ENCODE data around the gene TPST2.

The TPST2 gene

GRCh38 chr22:26553056-26553752, 36.7 kb downstream of the TPST2 start:
- H3K4me3 ChIP-seq (ENCODE audit: extremely low read depth, insufficient read depth, low read length, poor library complexity, severe bottlenecking) = no peak overlapping the region
- H3K9me3 ChIP-seq (ENCODE audit: control insufficient read depth, low read length) = no peaks in the 10 kb centered on the region
- peaks cover 30% of the 10 kb centered on the region for H3K4me1 ChIP-seq (ENCODE audit: control insufficient read depth, insufficient read depth, low read length, poor library complexity, severe bottlenecking)
- peak overlapping the region; percentile 87 for H3K27ac ChIP-seq (ENCODE audit: low read depth, low read length, severe bottlenecking)
- peaks cover 6% of the 10 kb centered on the region for H3K36me3 ChIP-seq (ENCODE audit: control insufficient read depth, insufficient read depth, low read length)
- 52 to 75% methylated on average over 3 to 4 of the region's 7 CpGs for WGBS, 2 experiments (ENCODE audit: insufficient coverage in 2 of 2)

DNA sequence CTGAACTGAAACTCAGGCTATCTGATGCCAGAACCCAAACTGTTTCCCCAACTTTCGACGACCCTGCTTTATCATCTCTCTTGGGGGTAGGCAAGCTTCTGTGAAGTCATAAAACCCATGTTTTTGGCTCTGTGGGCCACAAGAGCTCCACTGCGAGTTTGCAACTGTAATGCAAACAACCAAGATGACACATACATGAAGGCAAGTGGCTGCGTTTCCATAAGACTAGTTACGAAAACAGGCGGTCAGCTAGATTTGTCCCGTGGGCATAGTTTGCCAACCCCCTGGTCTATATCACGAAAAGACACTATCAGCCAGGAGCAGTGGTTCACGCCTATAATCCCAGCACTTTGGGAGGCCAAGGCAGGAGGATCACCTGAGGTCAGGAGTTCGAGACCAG, 37.5 kb downstream of the TPST2 start:
- Histone ChIP-seq H3K4me1 (ENCODE audit: control insufficient read depth, insufficient read depth, low read length, poor library complexity, severe bottlenecking) (peaks cover 29% of the 10 kb centered on the region), H3K36me3 (ENCODE audit: control insufficient read depth, insufficient read depth, low read length) (peaks cover 4% of the 10 kb centered on the region), H3K9me3 (ENCODE audit: control insufficient read depth, low read length) (no peaks in the 10 kb centered on the region), H3K4me3 (ENCODE audit: extremely low read depth, insufficient read depth, low read length, poor library complexity, severe bottlenecking) (no peak overlapping the region), H3K27ac (ENCODE audit: low read depth, low read length, severe bottlenecking) (peak overlapping the region; percentile 30)
- WGBS, 2 experiments (ENCODE audit: insufficient coverage in 2 of 2) = 53 to 57% methylated on average over 8 of the region's 10 CpGs

- peak overlapping the region; percentile 81 for H3K27ac ChIP-seq (ENCODE audit: low read depth, low read length, severe bottlenecking)
- H3K9me3 ChIP-seq (ENCODE audit: control insufficient read depth, low read length) = no peaks in the 10 kb centered on the region
- H3K4me3 ChIP-seq (ENCODE audit: extremely low read depth, insufficient read depth, low read length, poor library complexity, severe bottlenecking) = no peak overlapping the region
- WGBS, 2 experiments (ENCODE audit: insufficient coverage in 2 of 2) = 100% methylated on average over 1 of the region's 2 CpGs; no CpG with 5 or more reads in 1 of the 2 experiments
- H3K36me3 ChIP-seq (ENCODE audit: control insufficient read depth, insufficient read depth, low read length) = peaks cover 7% of the 10 kb centered on the region
- peaks cover 28% of the 10 kb centered on the region for H3K4me1 ChIP-seq (ENCODE audit: control insufficient read depth, insufficient read depth, low read length, poor library complexity, severe bottlenecking)
Observed at GRCh38 chr22:26551568-26551967, 38.4 kb downstream of the TPST2 start.

- H3K9me3 ChIP-seq (ENCODE audit: control insufficient read depth, low read length) = no peaks in the 10 kb centered on the region
- 68 to 75% methylated on average over 4 to 6 of the region's 8 CpGs for WGBS, 2 experiments (ENCODE audit: insufficient coverage in 2 of 2)
- peaks cover 13% of the 10 kb centered on the region for H3K36me3 ChIP-seq (ENCODE audit: control insufficient read depth, insufficient read depth, low read length)
- H3K4me1 ChIP-seq (ENCODE audit: control insufficient read depth, insufficient read depth, low read length, poor library complexity, severe bottlenecking) = peaks cover 26% of the 10 kb centered on the region
- H3K4me3 ChIP-seq (ENCODE audit: extremely low read depth, insufficient read depth, low read length, poor library complexity, severe bottlenecking) = no peak overlapping the region
- H3K27ac ChIP-seq (ENCODE audit: low read depth, low read length, severe bottlenecking) = peak overlapping the region; percentile 81
Observed at GRCh38 chr22:26550498-26551033, 39.4 kb downstream of the TPST2 start.

GRCh38 chr22:26549902-26550497, 39.9 kb downstream of the TPST2 start:
- H3K4me3 ChIP-seq (ENCODE audit: extremely low read depth, insufficient read depth, low read length, poor library complexity, severe bottlenecking) = no peak overlapping the region
- H3K36me3 ChIP-seq (ENCODE audit: control insufficient read depth, insufficient read depth, low read length) = peaks cover 15% of the 10 kb centered on the region
- peaks cover 26% of the 10 kb centered on the region for H3K4me1 ChIP-seq (ENCODE audit: control insufficient read depth, insufficient read depth, low read length, poor library complexity, severe bottlenecking)
- H3K9me3 ChIP-seq (ENCODE audit: control insufficient read depth, low read length) = no peaks in the 10 kb centered on the region
- WGBS, 2 experiments (ENCODE audit: insufficient coverage in 2 of 2) = 83 to 93% methylated on average over 1 to 2 of the region's 4 CpGs
- peak overlapping the region; percentile 81 for H3K27ac ChIP-seq (ENCODE audit: low read depth, low read length, severe bottlenecking)

DNA sequence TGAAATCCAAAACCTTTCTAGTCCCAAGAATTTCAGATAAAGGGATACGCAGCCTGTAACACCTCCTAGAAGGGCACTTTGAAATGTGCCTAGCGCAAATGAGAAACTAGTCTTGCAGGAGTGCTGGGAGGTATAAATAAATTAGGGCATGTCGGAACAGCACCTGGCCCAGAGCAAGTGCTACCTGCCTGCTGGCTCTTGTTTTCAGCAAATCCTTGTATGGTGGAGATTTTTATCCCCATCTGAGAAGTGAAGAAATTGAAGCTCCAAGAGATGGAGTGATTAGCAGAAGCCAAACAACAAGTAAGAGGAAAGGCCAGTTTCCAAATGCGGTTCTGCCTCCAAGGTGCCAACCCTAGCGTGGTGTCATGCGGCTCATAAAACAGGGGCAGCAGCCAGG, 40.9 kb downstream of the TPST2 start:
- peaks cover 15% of the 10 kb centered on the region for H3K36me3 ChIP-seq (ENCODE audit: control insufficient read depth, insufficient read depth, low read length)
- peaks cover 22% of the 10 kb centered on the region for H3K4me1 ChIP-seq (ENCODE audit: control insufficient read depth, insufficient read depth, low read length, poor library complexity, severe bottlenecking)
- H3K4me3 ChIP-seq (ENCODE audit: extremely low read depth, insufficient read depth, low read length, poor library complexity, severe bottlenecking) = no peak overlapping the region
- H3K9me3 ChIP-seq (ENCODE audit: control insufficient read depth, low read length) = no peaks in the 10 kb centered on the region
- 93 to 100% methylated on average over 4 to 5 of the region's 6 CpGs for WGBS, 2 experiments (ENCODE audit: insufficient coverage in 2 of 2)
- H3K27ac ChIP-seq (ENCODE audit: low read depth, low read length, severe bottlenecking) = peak overlapping the region; percentile 23

GRCh38 chr22:26548303-26548702, 41.6 kb downstream of the TPST2 start:
- no peaks in the 10 kb centered on the region for H3K9me3 ChIP-seq (ENCODE audit: control insufficient read depth, low read length)
- peaks cover 16% of the 10 kb centered on the region for H3K4me1 ChIP-seq (ENCODE audit: control insufficient read depth, insufficient read depth, low read length, poor library complexity, severe bottlenecking)
- H3K27ac ChIP-seq (ENCODE audit: low read depth, low read length, severe bottlenecking) = no peak overlapping the region
- H3K36me3 ChIP-seq (ENCODE audit: control insufficient read depth, insufficient read depth, low read length) = peaks cover 15% of the 10 kb centered on the region
- H3K4me3 ChIP-seq (ENCODE audit: extremely low read depth, insufficient read depth, low read length, poor library complexity, severe bottlenecking) = no peak overlapping the region
- 91 to 100% methylated on average over 2 of the region's 3 CpGs for WGBS, 2 experiments (ENCODE audit: insufficient coverage in 2 of 2)

- H3K4me3 ChIP-seq (ENCODE audit: extremely low read depth, insufficient read depth, low read length, poor library complexity, severe bottlenecking) = no peak overlapping the region
- peaks cover 15% of the 10 kb centered on the region for H3K4me1 ChIP-seq (ENCODE audit: control insufficient read depth, insufficient read depth, low read length, poor library complexity, severe bottlenecking)
- H3K9me3 ChIP-seq (ENCODE audit: control insufficient read depth, low read length) = no peaks in the 10 kb centered on the region
- WGBS, 2 experiments (ENCODE audit: insufficient coverage in 2 of 2) = 94 to 96% methylated on average over 3 of the region's 4 CpGs
- H3K27ac ChIP-seq (ENCODE audit: low read depth, low read length, severe bottlenecking) = no peak overlapping the region
- peaks cover 15% of the 10 kb centered on the region for H3K36me3 ChIP-seq (ENCODE audit: control insufficient read depth, insufficient read depth, low read length)
Observed at GRCh38 chr22:26547837-26548236, 42.1 kb downstream of the TPST2 start.

DNA sequence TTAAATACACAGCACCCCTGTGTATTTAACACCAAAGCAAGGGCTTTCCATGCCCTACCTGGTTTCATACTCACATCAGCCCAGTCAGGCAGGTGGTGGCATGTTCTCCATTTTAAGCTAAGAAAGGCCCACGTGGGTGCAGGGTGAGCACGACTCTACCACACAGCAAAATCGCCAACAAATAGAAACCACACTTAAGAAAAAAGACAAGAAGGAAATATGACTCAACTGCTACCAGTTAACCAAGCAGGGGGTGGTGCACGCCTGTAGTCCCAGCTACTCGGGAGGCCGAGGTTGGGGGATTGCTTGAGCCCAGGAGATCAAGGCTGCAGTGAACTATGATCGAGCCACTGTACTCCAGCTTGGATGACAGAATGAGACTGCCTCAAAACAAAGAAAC, 42.5 kb downstream of the TPST2 start:
- peaks cover 15% of the 10 kb centered on the region for H3K4me1 ChIP-seq (ENCODE audit: control insufficient read depth, insufficient read depth, low read length, poor library complexity, severe bottlenecking)
- no peak overlapping the region for H3K27ac ChIP-seq (ENCODE audit: low read depth, low read length, severe bottlenecking)
- no peaks in the 10 kb centered on the region for H3K9me3 ChIP-seq (ENCODE audit: control insufficient read depth, low read length)
- H3K36me3 ChIP-seq (ENCODE audit: control insufficient read depth, insufficient read depth, low read length) = peaks cover 15% of the 10 kb centered on the region
- 86 to 96% methylated on average over 4 to 7 of the region's 7 CpGs for WGBS, 2 experiments (ENCODE audit: insufficient coverage in 2 of 2)
- H3K4me3 ChIP-seq (ENCODE audit: extremely low read depth, insufficient read depth, low read length, poor library complexity, severe bottlenecking) = no peak overlapping the region

DNA sequence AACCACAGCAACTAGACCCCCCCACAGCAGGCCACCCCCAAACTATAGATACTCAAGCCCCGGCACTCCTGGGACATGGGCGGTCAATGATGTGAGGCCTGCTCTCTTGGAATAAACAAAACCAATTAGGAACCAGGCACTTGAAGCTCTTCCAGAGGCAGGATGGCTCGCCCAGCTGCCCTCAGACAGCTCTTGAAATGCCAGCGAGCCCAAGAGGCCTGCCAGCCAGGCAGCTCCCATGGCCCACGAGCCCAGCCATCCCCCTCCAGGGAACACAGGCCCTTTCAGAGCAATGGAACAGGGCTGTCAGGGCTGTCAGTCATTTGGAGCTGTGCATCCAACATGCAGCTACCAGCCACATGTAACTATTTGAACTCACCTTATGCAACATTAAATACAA, 43.6 kb downstream of the TPST2 start:
- Histone ChIP-seq H3K4me1 (ENCODE audit: control insufficient read depth, insufficient read depth, low read length, poor library complexity, severe bottlenecking) (peaks cover 12% of the 10 kb centered on the region), H3K36me3 (ENCODE audit: control insufficient read depth, insufficient read depth, low read length) (peaks cover 15% of the 10 kb centered on the region), H3K4me3 (ENCODE audit: extremely low read depth, insufficient read depth, low read length, poor library complexity, severe bottlenecking) (no peak overlapping the region), H3K9me3 (ENCODE audit: control insufficient read depth, low read length) (no peaks in the 10 kb centered on the region), H3K27ac (ENCODE audit: low read depth, low read length, severe bottlenecking) (no peak overlapping the region)
- 76 to 100% methylated on average over 3 to 5 of the region's 5 CpGs for WGBS, 2 experiments (ENCODE audit: insufficient coverage in 2 of 2)

GRCh38 chr22:26545827-26546226, 44.1 kb downstream of the TPST2 start:
- H3K9me3 ChIP-seq (ENCODE audit: control insufficient read depth, low read length) = no peaks in the 10 kb centered on the region
- H3K27ac ChIP-seq (ENCODE audit: low read depth, low read length, severe bottlenecking) = no peak overlapping the region
- peaks cover 8% of the 10 kb centered on the region for H3K4me1 ChIP-seq (ENCODE audit: control insufficient read depth, insufficient read depth, low read length, poor library complexity, severe bottlenecking)
- peaks cover 17% of the 10 kb centered on the region for H3K36me3 ChIP-seq (ENCODE audit: control insufficient read depth, insufficient read depth, low read length)
- no peak overlapping the region for H3K4me3 ChIP-seq (ENCODE audit: extremely low read depth, insufficient read depth, low read length, poor library complexity, severe bottlenecking)
- WGBS, 2 experiments (ENCODE audit: insufficient coverage in 2 of 2) = 100% methylated on average over 3 to 5 of the region's 5 CpGs
